Heart left ventricle (tissue), 13 donors: ENCODE results near the gene NHSL2.

Experiments used
- CTCF ChIP-seq, 12 donors: fragments of 200-600 bp; sonication (generic) in 4 of 12; IDR thresholded peaks; one replicate each; pipeline versions ENCODE4 v1.5.0 to v1.8.0; 2018 to 2022; ENCODE audit warnings: antibody characterized with exemption in 12 of 12, mild to moderate bottlenecking in 5 of 12
- POLR2A ChIP-seq, 2 donors: fragments of 450-650 bp; IDR thresholded peaks; one replicate each; pipeline ENCODE4 v1.6.1; 2017; ENCODE audit warnings: antibody characterized with exemption in 2 of 2, mild to moderate bottlenecking in 2 of 2, moderate library complexity in 2 of 2
- donor health status: ischemic (EF 13 %, LVEDD 7.1; RV severe dilation, severe dysfunction).
- donor health status: DM: no; HTN: yes; CAD: no.
- donor health status: DM: no; HTN: no; CAD: no.
- donor health status: ischemic (EF 25% LVEDD 6.9; RV normal size, moderate dysfunction).
- donor health status: ischemic (EF 25% LVEDD 5.7; RV mildly dilated, moderate dysfunction).
- donor health status: ischemic (EF 35%, LVEDD 5.7; RV mildly dilated, moderate dysfunction).
- donor health status: nonischemic (EF 11% LVEDD 7.7; RV severe dilation, severe dysfunction).
- donor health status: DM: yes; HTN: yes; CAD: no.
- donor health status: PGD.
- donor health status: ischemic (EF 29% LVEDD 5.4; RV normal size, mild dysfunction).
- donor health status: nonischemic (EF 23%, LVEDD 6.1; RV moderate dilation, normal function).

- TF ChIP-seq POLR2A (IDR thresholded peaks at IDR 0.05) (no peak), CTCF (IDR thresholded peaks at IDR 0.05) (no peak)
These were observed 163.0 kb downstream of the NHSL2 start for GRCh38 chrX:72073633-72074032.
